22Rv1 (cell line): Measurements from ENCODE around the gene LSM7.

Experiments
- H3K27ac ChIP-seq: fragments of 450-650 bp; 2 replicates; pipeline ENCODE4 v1.5.1; 2017
- ZFX ChIP-seq: fragments of 450-650 bp; IDR thresholded peaks from 2 replicates; pipeline ENCODE4 v1.6.1; 2017; ENCODE audit warnings: antibody characterized with exemption, borderline replicate concordance
- TF ChIP-seq, protein P1 (sequence below): fragments of 450-650 bp; IDR thresholded peaks from 2 replicates; pipeline ENCODE4 v1.5.1; 2017; ENCODE audit warnings: mild to moderate bottlenecking

Gene LSM7

GRCh38 chr19:2344381-2344870, 16.0 kb upstream of the LSM7 start:
- H3K27ac ChIP-seq, result no peak overlapping the region
- no peak for TF ChIP-seq ZFX
- TF ChIP-seq, protein P1, sequence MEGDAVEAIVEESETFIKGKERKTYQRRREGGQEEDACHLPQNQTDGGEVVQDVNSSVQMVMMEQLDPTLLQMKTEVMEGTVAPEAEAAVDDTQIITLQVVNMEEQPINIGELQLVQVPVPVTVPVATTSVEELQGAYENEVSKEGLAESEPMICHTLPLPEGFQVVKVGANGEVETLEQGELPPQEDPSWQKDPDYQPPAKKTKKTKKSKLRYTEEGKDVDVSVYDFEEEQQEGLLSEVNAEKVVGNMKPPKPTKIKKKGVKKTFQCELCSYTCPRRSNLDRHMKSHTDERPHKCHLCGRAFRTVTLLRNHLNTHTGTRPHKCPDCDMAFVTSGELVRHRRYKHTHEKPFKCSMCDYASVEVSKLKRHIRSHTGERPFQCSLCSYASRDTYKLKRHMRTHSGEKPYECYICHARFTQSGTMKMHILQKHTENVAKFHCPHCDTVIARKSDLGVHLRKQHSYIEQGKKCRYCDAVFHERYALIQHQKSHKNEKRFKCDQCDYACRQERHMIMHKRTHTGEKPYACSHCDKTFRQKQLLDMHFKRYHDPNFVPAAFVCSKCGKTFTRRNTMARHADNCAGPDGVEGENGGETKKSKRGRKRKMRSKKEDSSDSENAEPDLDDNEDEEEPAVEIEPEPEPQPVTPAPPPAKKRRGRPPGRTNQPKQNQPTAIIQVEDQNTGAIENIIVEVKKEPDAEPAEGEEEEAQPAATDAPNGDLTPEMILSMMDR, result no peak

DNA sequence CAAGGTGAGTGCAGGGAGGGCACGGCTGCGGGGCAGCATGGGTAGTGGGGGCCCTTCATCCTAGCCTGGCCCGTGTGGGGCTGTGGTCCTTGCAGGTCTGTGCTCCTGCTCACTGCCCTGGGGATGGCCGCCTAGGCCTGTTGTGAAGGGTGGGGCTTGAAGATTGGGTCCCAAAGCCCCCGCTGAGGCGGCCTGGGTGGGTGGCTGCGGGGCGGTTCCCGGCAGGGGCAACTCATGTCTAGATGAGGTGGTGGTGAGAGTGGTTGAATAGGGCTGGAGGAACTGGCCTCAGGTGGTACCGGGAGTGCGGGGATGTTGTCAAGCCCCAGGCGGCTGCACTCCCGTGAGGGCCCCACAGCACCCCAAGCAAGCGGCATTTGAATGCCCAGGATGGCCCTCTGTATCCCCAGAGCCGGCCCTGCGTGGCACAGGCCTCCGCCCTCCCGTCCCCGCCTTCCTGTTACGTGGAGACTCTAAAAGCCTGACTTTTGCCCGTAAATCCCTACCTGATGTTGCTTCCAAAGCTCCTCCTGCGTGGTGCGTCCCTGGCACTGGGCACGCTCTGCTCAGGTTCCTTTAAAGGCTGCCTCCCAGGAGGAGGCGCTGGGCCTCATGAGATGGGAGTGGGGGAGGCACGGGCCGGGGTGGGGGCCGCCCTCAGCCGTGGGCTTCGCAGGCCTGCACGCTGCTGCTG, 15.1 kb upstream of the LSM7 start:
- no peak overlapping the region for H3K27ac ChIP-seq
- TF ChIP-seq, protein P1, result no peak
- TF ChIP-seq ZFX, result no peak

DNA sequence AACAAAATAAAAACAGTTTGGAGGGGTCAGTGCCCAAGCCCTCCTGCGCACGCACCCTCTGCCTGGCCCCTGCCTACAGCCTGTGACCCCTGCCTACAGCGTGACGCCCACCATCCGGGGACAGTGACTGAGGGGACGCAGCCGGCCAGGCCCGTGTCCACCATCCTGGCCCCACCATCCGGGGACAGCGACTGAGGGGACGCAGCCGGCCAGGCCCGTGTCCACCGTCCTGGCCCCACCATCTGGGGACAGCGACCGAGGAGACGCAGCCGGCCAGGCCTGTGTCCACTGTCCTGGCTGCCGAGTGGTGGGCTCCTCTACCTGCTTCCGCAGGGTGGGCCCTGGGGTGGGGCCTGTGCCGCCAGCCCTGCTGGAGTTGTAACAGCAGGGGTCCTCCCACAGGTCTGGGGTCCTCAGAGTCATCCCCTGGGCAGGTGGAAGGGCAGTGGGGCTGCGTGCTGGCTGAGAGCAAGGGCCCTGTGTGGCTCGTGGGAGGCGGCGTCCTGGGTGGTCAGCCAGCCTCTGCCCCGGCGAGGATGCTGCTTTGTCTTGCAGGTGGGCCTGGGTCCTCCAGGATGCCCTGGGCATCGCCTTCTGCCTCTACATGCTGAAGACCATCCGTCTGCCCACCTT, 14.4 kb upstream of the LSM7 start:
- H3K27ac ChIP-seq, result no peak overlapping the region
- TF ChIP-seq ZFX, result no peak
- TF ChIP-seq, protein P1, result no peak

DNA sequence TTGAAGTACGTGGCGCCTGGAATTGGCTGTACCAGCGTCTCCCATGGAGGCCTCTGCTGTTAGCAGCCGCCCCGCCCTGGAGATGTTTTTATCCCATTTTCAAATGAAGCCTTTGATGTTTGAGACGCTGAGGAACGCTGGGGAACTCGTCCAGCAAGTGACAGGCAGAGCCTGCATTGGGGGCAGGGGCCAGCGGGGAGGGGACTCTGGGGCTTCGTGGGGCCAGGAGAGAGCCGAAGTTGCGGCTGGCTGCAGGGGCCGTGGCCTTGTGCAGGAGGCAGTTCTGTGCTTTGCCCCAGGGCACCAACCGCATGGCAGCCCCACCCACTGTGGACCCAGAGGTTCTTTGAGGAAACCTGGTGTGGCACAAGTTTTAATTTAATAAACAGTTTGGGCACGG, 13.6 kb upstream of the LSM7 start:
- TF ChIP-seq ZFX, result no peak
- TF ChIP-seq, protein P1, result no peak
- H3K27ac ChIP-seq, result no peak overlapping the region

DNA sequence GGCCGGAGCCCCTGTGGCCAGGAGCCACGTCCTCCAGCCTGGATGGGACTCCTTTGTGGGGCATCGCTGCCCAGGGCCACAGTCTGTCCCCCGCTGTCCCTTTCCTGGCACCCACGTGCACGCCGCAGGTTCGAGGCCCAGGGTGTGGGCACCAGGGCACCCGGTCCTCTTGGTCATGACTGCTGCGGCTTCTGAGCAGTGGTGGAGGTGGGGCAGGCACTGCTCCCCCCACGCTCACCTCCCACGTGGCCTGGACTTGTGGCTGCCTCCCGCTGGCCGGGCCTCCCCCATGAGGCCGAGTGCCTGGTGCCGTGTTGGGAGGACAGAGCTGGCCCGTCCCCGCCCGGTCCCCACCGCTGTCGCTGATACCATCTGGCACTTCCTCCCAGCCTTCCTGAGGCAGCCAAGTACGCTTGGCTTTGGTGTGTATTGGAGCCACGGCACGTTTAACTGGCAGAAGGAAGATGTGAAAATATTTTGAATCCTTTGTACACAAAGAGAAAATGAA, 12.9 kb upstream of the LSM7 start:
- H3K27ac ChIP-seq, result no peak overlapping the region
- no peak for TF ChIP-seq ZFX
- TF ChIP-seq, protein P1, result no peak

GRCh38 chr19:2340496-2341243, 12.3 kb upstream of the LSM7 start:
- TF ChIP-seq ZFX, result no peak
- TF ChIP-seq, protein P1, result no peak
- no peak overlapping the region for H3K27ac ChIP-seq
